Activated T-helper 17 cell treated with anti-CD3 and anti-CD28 coated beads, Interleukin-2, amount 50 U/mL, for 72 hours (primary cell): Measurements from ENCODE around the gene PPP1R12C. TPM values are rescaled to one million over a fixed set of nuclear protein-coding genes. Genes with fewer than 3 reads are reported as not detected.

ENCODE experiments used
- ATAC-seq: fragments of 150-1000 bp; cut with Tn5 transposase; replicated peaks from 2 replicates; pipeline ENCODE4 v1.10.0; 2021; ENCODE audit warnings: mild to moderate bottlenecking, moderate library complexity
- H3K27ac Mint-ChIP-seq: one replicate; pipeline ENCODE4 v1.8.0; 2022; ENCODE audit warnings: mixed read lengths
- H3K27me3 Mint-ChIP-seq: one replicate; pipeline ENCODE4 v1.8.0; 2022; ENCODE audit warnings: mixed read lengths
- H3K36me3 Mint-ChIP-seq: one replicate; pipeline ENCODE4 v1.8.0; 2022; ENCODE audit warnings: low read depth, mild to moderate bottlenecking, mixed read lengths
- H3K4me1 Mint-ChIP-seq: one replicate; pipeline ENCODE4 v1.8.0; 2022; ENCODE audit warnings: mixed read lengths
- H3K4me3 Mint-ChIP-seq: one replicate; pipeline ENCODE4 v1.8.0; 2022; ENCODE audit warnings: mild to moderate bottlenecking, mixed read lengths
- H3K9me3 Mint-ChIP-seq: one replicate; pipeline ENCODE4 v1.8.0; 2022; ENCODE audit warnings: mixed read lengths
- total RNA-seq, 2 donors: library from RNA; stranded (reverse); gene quantifications; one replicate each; pipeline ENCODE4 v1.2.3, GENCODE V29; 2022

The PPP1R12C gene
- total RNA-seq, 2 donors from 2014 or later = 74.5 to 94.8 TPM

DNA sequence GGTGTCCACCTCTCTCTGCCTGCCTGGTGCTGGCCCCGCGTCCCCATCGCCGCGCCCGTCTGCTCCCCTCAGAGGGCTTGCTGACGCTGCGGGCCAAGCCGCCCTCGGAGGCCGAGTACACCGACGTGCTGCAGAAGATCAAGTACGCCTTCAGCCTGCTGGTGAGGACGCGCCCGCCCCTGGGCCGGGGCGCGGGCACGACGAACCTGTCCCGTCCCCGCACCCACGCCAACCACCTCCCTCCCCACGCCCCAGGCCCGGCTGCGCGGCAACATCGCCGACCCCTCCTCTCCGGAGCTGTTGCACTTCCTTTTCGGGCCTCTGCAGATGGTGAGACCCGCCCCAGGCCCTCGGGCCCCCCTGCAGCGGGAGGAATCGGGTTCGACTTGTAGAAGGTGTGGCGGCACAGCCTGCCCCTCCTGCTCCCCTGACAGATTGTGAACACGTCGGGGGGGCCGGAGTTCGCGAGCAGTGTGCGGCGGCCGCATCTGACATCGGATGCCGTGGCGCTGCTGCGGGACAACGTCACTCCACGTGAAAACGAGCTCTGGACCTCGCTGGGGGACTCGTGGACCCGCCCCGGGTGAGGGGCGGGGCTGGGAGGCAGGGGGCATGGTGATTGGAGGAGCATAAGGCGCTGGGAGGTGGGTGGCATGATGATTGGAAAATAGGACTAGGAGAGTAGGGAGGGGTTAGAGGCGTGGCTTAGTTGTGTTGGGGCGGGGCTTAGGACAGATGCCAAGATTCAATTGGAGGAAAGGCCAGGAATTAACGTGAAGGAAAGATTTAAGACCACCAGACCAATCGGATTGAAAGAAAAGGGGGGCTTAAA is 35.2 kb downstream of the PPP1R12C start:
- Mint-ChIP-seq H3K36me3 (no peaks in the 10 kb centered on the region), H3K27ac (no peak overlapping the region), H3K9me3 (no peaks in the 10 kb centered on the region), H3K27me3 (peaks cover 22% of the 10 kb centered on the region), H3K4me3 (peak overlapping the region; percentile 77), H3K4me1 (peaks cover 8% of the 10 kb centered on the region)
- ATAC-seq = no peak

DNA sequence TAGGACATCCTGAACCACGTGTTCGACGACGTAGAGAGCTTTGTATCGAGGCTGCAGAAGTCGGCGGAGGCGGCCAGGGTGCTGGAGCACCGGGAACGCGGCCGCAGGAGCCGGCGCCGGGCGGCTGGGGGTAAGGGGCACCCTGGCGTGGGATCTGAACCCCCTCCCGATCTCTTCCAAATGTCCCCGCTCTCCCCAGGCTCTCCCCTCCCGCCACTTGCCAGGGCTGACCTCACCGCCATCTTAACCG is 35.7 kb downstream of the PPP1R12C start:
- Mint-ChIP-seq H3K4me3 (peak overlapping the region; percentile 77), H3K9me3 (no peaks in the 10 kb centered on the region), H3K36me3 (no peaks in the 10 kb centered on the region), H3K27ac (no peak overlapping the region), H3K27me3 (peaks cover 23% of the 10 kb centered on the region), H3K4me1 (peaks cover 8% of the 10 kb centered on the region)
- no peak for ATAC-seq

- peak overlapping the region; percentile 77 for H3K4me3 Mint-ChIP-seq
- H3K27me3 Mint-ChIP-seq = peaks cover 25% of the 10 kb centered on the region
- peak; percentile 87 for ATAC-seq
- peaks cover 8% of the 10 kb centered on the region for H3K4me1 Mint-ChIP-seq
- H3K27ac Mint-ChIP-seq = no peak overlapping the region
- no peaks in the 10 kb centered on the region for H3K36me3 Mint-ChIP-seq
- no peaks in the 10 kb centered on the region for H3K9me3 Mint-ChIP-seq
Measured at GRCh38 chr19:55080968-55081769, 36.3 kb downstream of the PPP1R12C start.

DNA sequence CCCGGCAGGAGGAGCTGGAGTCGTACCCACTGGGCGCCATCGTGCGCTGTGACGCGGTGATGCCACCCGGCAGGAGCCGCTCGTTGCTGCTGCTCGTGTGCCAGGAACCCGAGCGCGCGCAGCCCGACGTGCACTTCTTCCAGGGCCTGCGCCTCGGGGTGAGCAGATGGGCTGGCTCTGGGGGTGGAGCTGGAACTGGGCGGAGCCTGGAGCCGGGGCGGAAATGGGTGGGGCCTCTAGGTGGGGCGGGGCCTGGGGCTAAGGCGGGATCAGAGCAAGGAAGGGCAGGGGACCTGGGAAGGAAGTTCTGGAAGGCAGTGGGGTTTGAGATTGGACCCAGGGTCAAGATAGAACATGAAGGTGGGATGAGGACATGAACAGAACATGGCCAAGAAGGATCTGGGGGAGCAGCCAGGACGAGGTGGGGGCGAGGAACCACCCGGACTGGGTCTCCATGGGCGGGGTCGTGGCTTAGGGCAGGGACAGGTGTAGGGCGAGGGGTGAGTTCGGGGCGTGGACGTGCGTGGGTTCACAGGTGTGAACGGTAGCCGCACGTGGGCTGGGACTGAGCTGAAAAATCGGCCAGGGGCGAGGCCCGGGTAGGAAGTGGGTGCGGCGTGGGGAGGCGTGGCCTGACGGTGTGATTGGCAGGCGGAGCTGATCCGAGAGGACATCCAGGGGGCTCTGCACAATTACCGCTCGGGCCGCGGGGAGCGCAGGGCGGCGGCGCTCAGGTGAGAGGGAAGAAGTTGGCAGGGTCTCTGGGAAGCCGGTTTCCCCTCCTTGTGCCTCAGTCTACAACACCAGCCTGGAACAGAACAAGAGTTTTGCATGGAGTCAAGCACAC is 37.1 kb downstream of the PPP1R12C start:
- no peaks in the 10 kb centered on the region for H3K9me3 Mint-ChIP-seq
- no peaks in the 10 kb centered on the region for H3K36me3 Mint-ChIP-seq
- no peak overlapping the region for H3K27ac Mint-ChIP-seq
- peaks cover 21% of the 10 kb centered on the region for H3K27me3 Mint-ChIP-seq
- peaks cover 8% of the 10 kb centered on the region for H3K4me1 Mint-ChIP-seq
- peak overlapping the region; percentile 77 for H3K4me3 Mint-ChIP-seq
- ATAC-seq = peak; percentile 62

DNA sequence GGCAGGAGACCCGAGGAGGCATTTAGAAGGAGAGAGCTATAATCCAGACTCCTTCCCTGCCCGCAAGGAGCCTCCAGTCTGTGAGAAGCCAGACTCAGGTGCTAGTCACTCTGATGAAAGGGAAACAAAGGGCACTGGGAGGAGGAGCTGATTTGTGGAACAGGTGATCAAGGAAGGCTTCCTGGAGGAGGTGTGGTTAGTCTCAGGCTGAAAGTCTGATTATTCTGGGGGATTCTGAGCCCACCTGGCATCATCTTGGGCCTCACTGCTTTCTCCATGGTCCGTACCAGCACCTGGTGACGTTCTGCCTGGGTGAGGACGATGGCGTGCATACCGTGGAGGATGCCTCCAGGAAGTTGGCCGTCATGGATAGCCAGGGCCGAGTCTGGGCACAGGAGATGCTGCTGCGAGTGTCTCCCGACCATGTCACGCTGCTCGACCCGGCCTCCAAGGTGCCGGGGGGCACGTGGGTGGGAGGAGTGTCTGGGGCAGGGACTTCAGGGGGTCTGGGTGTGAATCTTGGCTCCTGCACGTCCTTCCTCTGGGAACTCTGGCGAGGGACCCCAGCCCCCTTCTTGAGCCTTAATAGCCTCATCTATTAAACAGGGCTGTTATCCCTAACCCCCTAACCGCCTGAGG is 37.9 kb downstream of the PPP1R12C start:
- Mint-ChIP-seq H3K27me3 (peaks cover 21% of the 10 kb centered on the region), H3K27ac (no peak overlapping the region), H3K4me3 (peak overlapping the region; percentile 77), H3K36me3 (no peaks in the 10 kb centered on the region), H3K4me1 (peaks cover 8% of the 10 kb centered on the region), H3K9me3 (no peaks in the 10 kb centered on the region)
- no peak for ATAC-seq

- no peaks in the 10 kb centered on the region for H3K36me3 Mint-ChIP-seq
- H3K4me3 Mint-ChIP-seq = peak overlapping the region; percentile 77
- no peak overlapping the region for H3K27ac Mint-ChIP-seq
- no peak for ATAC-seq
- H3K27me3 Mint-ChIP-seq = peaks cover 18% of the 10 kb centered on the region
- no peaks in the 10 kb centered on the region for H3K9me3 Mint-ChIP-seq
- H3K4me1 Mint-ChIP-seq = peaks cover 8% of the 10 kb centered on the region
Measured at GRCh38 chr19:55078996-55079395, 38.4 kb downstream of the PPP1R12C start.

DNA sequence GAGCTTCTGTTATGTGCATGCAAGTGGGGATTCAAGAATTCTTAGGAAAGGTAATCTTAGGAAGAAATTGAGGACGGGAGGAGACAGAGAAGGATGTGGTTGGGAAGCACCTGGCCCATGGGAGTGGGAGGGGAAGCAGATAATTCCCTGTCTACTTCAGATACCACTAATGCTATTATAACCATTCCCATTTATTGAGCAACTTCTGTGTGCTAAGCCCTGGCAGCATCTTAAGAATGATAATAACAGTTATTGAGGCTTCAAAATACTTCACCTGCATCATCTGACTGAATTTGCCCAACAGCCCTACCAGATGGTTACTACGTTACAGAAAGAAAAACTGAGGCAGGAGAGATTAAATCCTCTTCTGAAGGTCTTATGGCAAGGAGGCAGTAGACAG is 40.3 kb downstream of the PPP1R12C start:
- ATAC-seq = no peak
- Mint-ChIP-seq H3K36me3 (no peaks in the 10 kb centered on the region), H3K27me3 (peaks cover 16% of the 10 kb centered on the region), H3K27ac (no peak overlapping the region), H3K4me3 (no peak overlapping the region), H3K9me3 (no peaks in the 10 kb centered on the region), H3K4me1 (peaks cover 8% of the 10 kb centered on the region)

DNA sequence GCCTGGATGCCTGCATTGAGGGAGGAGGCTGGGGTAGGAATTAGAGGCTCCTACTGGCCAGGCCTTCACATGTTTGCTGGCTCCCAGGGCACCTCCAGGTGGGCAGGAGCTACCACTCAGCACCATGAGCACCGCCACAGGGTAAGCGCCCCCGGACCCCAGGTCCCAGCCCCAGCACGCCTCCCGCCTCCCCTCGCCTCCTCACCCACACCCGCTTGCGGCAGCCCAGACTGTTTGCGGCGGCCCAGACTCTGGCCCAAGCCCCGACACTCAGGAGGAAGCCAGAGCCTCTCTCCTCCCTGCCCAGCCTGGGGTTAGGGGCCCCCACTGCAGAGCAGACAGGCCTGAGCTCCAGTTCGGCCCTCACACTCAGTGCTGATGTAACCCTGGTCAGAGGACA is 41.1 kb downstream of the PPP1R12C start:
- Mint-ChIP-seq H3K4me1 (peaks cover 8% of the 10 kb centered on the region), H3K36me3 (no peaks in the 10 kb centered on the region), H3K9me3 (no peaks in the 10 kb centered on the region), H3K27ac (no peak overlapping the region), H3K27me3 (peaks cover 19% of the 10 kb centered on the region), H3K4me3 (no peak overlapping the region)
- no peak for ATAC-seq

- Mint-ChIP-seq H3K4me3 (no peak within 1 kb of the TSS), H3K36me3 (no peaks in the 10 kb centered on the region), H3K27ac (no peak within 1 kb of the TSS), H3K9me3 (no peaks in the 10 kb centered on the region), H3K4me1 (peaks cover 8% of the 10 kb centered on the region), H3K27me3 (peaks cover 20% of the 10 kb centered on the region)
- no peak for ATAC-seq
Measured at GRCh38 chr19:55075371-55075998, 42.0 kb downstream of the PPP1R12C start, which contains the start of gene EPS8L1. Gene EPS8L1, plus strand, starts transcription at chr19:55075869. Its CDS starts 576 bp downstream, at chr19:55076445.

DNA sequence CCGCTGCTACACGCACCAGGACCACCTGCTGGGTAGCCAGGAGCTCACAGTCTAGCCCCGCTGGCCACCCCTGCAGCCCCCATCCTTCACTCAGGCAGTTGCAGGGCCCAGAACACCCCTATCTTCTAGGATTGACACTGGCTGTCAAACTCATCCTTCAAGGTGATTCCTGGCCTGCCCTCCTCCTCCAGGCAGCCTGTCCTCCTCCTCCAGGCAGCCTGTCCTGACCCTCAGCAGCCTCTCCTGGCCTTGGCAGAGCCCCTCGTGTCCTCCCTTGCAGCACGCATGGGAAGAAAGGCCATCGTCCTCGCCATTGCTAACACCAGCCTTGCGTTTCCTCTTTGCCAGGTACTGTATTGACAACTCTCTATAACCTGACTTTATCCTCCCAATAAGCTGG is 45.5 kb downstream of the PPP1R12C start:
- no peak for ATAC-seq
- Mint-ChIP-seq H3K4me3 (no peak overlapping the region), H3K27me3 (peaks cover 33% of the 10 kb centered on the region), H3K36me3 (no peaks in the 10 kb centered on the region), H3K4me1 (peaks cover 18% of the 10 kb centered on the region), H3K9me3 (no peaks in the 10 kb centered on the region), H3K27ac (no peak overlapping the region)

DNA sequence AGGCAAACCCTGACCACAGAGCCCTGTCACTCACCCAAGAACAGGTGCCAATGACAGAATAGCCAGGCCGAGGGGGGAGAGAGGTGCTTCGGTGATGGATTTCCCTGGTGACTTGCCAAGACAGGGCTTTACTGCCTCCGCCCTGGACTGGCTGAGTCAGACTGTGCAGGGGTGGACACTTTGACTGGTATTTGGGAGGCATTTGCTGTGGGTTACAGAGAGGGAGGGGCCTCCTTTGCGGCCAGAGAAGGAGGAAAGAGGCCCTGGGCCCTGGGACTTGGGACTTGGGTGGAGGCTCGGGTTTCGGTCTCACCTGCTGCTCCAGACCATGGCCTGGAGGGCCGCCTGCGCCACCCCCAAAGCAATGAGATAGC is 46.3 kb downstream of the PPP1R12C start:
- peaks cover 18% of the 10 kb centered on the region for H3K4me1 Mint-ChIP-seq
- peak; percentile 90 for ATAC-seq

DNA sequence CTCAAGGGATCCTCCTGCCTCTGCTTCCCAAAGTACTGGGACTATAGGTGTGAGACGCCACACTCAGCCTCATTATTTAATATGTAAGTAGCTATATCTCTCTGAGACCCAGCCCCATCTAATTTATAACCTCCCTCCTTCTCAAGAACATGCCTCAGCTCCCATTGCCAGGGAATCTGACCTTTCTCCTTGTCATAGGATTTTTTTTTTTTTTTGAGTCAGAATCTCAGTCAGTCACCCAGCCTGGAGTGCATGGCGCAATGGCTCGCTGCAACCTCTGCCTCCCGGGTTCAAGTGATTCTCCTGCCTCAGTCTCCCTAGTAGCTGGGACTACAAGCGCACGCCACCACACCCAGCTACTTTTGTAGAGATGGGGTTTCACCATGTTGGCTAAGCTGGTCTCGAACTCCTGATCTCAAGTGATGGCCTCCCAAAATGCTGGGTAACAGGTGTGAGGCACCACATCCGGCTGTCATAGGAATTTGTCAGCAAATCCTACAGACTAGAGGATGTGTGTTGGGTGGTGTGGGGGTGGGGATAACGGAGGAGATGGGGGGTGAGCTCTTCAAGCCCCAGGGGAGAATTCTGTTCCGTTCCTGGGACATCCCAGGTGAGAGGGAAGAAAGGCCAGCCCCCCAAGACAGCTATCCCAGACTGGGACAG is 46.8 kb downstream of the PPP1R12C start:
- Mint-ChIP-seq H3K27me3 (peaks cover 39% of the 10 kb centered on the region), H3K4me3 (peak overlapping the region; percentile 28), H3K36me3 (no peaks in the 10 kb centered on the region), H3K9me3 (no peaks in the 10 kb centered on the region), H3K27ac (no peak overlapping the region), H3K4me1 (peaks cover 18% of the 10 kb centered on the region)
- ATAC-seq = peak; percentile 32

More for the DNA sequence above, 46.3 kb downstream of the PPP1R12C start:
- H3K27ac Mint-ChIP-seq = no peak overlapping the region
- peaks cover 37% of the 10 kb centered on the region for H3K27me3 Mint-ChIP-seq
- no peaks in the 10 kb centered on the region for H3K9me3 Mint-ChIP-seq
- peak overlapping the region; percentile 28 for H3K4me3 Mint-ChIP-seq
- no peaks in the 10 kb centered on the region for H3K36me3 Mint-ChIP-seq

DNA sequence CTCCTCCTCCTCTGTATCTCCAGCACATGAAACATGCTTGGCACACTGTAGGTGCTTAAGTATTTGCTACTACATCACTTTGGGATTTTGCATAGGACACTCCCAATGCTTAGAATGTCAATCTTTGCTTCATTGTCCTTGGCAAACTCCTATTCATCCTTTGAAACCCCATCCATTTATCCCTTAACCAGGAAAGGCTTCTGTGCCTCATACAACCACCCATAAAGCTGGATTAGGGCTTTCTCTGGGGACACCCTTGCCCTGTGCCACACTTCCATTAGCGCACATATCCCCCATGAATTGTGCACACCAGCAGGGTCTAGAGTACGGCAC is 47.6 kb downstream of the PPP1R12C start:
- peaks cover 18% of the 10 kb centered on the region for H3K4me1 Mint-ChIP-seq
- H3K27me3 Mint-ChIP-seq = peaks cover 39% of the 10 kb centered on the region
- peak overlapping the region; percentile 60 for H3K4me3 Mint-ChIP-seq
- no peaks in the 10 kb centered on the region for H3K36me3 Mint-ChIP-seq
- H3K9me3 Mint-ChIP-seq = no peaks in the 10 kb centered on the region
- peak overlapping the region; percentile 8 for H3K27ac Mint-ChIP-seq
- no peak for ATAC-seq
